Activated T-cell treated with anti-CD3 and anti-CD28 coated beads for 1 hour (primary cell): ENCODE data around the gene TMEM145.
"Not testable (repeated sequence)": the region's sequence is repeated elsewhere in the genome, so short reads cannot be mapped to it uniquely, and the experiment has no call there.

ENCODE experiments used
- DNase-seq: peaks from one replicate; pipeline ENCODE4 v3.0.0-alpha.2; 2020; ENCODE audit warnings: low read depth

Gene TMEM145

DNA sequence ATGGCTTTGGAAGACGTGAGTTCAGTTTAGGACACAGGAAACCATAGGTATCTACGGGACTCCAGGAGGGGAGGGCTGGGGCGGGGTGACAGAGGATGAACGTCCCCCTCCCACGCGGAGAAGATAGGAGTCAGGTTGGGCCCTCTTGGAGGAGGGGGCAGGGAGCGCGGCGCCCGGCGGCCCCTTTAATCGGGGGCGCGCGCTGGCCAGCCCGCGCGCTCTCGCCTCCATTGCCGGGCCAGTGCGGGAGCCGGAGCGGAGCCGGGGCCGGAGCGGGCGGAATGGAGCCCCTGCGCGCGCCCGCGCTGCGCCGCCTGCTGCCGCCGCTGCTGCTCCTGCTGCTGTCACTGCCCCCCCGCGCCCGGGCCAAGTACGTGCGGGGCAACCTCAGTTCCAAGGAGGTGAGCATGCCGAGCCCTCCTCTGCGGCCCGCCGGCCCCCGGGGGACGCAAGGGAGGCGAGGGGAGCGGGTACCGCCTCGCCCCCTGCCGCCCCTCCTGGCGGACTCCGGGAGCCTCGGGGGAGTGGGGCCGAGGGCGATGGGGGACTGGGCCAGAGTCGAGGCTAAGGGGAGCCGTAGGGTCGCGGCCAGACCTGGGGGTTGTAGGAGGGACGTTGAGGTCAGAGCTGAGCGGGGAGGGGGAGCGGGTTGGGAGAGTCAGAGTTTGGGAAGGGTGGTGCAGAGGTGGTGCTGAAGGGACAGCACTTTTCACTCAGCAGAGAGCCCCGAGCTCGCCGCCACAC lies at the start of gene TMEM145:
Gene TMEM145 (plus strand): TSS at position 214 of the 744 bp plus-strand sequence. CDS start 68 bp downstream, at position 282.
- DNase-seq: no peak

DNA sequence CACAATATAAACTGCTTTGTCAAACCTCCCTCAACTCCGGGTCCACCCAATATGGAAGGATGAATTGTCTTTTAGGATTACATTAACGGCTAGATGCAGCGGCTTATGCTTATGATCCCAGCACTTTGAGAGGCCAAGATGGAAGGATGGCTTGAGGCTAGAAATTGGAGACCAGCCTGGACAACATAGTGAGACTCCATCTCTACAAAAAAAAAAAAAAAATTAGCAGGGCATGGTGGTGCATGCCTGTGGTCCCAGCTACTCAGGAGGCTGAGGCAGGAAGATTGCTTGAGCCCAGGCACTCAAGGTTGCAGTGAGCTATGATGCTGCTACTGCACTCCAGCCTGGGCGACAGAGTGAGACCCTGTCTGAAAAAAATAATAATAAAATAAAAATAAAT lies 47.0 kb upstream of the TMEM145 start:
- not testable (repeated sequence) for DNase-seq

DNA sequence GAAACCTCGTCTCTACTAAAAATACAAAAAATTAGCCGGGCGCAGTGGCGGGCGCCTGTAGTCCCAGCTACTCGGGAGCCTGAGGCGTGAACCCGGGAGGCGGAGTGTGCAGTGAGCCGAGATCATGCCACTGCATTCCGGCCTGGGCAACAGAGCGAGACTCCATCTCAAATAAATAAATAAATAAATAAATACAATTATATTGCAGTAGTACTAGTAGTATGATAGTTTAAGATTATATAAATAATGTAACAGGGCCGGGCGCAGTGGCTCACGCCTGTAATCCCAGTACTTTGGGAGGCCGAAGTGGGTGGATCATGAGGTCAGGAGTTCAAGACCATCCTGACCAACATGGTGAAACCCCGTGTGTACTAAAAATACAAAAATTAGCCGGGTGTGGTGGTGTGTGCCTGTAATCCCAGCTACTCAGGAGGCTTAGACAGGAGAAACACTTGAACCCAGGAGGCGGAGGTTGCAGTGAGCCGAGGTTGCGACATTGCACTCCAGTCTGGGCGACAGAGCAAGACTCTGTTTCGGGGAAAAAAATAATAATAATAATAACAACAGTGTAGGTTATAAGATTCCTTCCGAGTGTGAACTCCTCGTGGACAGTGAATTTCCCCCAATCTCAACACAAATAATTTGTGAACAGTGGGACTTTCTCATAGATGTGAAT lies 46.0 kb upstream of the TMEM145 start:
- not testable (repeated sequence) for DNase-seq

DNA sequence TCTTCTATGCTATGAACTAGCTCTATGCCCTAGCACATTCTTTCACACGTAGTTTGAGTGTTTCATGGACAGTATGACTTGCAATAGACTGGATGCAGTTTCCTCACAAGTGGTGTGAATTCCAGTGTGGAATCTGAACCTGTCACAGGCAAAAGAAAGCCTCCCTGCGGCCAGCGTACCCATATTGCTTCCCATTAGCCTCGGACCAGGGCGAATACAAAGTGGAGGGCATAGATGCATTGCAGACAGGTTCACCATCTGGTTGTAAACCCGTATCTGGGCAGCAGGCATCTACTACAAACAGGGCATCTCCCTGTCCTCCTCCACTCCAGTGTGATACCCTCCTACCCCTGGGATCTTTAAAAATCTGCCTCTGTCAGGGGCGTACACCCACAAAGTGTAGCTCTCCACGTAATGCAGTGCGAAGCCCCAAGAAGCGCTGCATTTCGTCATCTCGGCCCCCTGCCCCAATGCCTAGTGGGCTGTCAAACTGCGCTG lies 45.4 kb upstream of the TMEM145 start:
- DNase-seq: no peak

DNA sequence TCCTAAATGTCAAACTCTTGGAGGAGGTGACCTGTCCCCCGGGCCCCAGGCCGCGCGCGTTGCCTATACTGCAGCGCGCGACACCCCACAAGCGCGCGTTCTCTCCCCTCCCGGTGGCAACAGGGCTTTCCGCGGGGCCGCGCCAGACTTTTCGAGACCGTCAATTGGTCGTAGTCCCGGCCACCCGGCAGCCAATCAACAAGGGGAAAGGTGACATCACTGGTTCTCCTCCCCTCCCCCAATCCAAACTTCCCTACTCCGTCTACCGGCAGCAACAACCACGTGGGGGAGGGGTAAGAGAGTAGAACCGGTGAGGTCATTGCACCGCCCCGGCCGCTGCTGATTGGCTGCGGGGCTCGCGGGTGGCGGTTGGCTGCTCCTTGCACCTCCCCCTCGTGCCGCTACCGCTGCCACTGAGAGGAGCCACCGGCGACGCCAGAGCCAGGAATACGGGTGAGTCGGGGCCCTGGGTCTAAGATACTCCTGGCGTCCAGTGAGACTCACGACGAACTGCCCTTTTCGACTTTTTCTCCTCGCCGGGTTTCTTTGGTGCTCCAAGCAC lies 44.9 kb upstream of the TMEM145 start:
- DNase-seq: peak; percentile 94

DNA sequence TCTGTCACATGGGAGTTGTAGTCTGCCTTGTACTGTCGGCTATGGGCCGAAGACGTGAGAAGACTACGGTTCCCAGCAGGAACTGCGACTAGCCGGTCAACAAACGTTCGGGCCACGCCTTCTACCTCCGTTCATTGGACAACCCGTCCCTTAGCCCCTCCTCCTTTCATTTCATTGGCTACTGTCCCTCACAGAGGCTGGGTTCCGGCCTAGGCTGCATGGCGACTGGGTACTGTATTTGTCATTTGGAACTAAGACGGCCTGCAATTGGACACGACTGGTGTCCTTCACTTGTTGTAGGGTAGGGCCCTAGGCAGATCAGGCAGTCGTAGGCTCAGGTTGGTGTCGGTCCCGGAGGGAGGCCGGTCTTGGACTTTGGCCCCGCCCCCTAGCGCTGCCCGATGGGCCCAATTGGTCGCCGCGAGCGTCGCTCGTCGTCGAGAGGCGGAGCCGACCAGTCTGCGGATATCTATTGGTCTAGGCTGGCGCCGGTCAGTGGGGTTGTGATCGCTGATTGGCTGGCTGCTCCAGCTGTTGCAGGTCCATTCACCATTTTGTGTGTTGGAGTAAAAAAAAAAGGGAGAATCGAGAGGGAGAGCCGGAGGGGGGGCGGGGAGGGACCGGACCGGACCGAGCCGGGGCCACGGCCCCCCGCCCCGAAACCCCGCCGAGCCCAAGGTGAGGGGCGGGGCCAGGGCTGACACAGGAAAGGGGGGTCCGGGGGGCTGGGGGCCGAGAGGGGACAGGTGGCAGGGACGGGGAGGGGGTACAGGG lies 44.2 kb upstream of the TMEM145 start, which contains the start of gene CIC:
Gene CIC (plus strand): TSS at position 549 of the 774 bp plus-strand sequence. CDS start 2,532 bp downstream, outside the sequence.
- DNase-seq: peak; percentile 98

DNA sequence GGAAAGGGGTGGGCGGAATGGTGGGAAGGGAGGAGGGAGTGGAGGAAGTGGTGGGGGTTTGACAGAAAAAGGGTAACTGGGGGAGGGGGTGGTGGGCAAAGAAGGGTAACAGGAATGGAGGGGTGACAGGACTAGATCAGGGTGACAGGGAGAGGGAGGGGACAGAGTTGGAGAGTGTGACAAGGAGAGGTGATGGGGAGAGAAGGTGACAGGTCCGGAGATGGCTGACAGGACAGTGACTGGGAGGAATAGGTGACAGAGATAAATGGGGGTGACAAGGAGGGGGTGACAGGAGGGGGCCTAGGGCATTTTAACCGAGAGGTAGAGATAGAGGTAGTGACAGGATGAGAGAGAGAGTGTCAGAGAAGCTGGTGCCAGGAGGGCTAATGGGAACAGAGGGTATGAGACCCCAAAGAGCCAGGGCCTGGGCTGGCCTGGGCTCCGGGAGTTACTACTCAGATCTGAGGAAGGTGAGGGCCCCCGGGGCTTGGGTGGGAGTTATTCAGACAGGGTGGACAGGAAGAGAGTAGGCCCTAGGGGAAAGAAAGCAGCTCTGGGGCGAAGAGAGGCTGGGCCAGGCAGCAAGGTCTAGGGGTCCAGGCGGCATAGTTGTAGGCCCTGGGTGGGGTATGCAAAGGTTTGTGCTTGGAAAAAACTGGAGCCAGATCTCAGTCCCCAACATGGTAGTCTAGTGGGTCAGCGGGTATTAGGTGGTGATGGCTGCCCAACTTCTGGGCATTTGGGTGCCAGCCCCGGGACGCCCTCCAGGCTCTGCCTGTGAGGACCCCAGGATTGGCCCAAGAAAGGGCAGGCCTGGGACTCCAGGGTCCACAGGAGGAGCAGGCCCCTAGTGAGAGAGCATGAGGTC lies 43.4 kb upstream of the TMEM145 start:
- DNase-seq: no peak

DNA sequence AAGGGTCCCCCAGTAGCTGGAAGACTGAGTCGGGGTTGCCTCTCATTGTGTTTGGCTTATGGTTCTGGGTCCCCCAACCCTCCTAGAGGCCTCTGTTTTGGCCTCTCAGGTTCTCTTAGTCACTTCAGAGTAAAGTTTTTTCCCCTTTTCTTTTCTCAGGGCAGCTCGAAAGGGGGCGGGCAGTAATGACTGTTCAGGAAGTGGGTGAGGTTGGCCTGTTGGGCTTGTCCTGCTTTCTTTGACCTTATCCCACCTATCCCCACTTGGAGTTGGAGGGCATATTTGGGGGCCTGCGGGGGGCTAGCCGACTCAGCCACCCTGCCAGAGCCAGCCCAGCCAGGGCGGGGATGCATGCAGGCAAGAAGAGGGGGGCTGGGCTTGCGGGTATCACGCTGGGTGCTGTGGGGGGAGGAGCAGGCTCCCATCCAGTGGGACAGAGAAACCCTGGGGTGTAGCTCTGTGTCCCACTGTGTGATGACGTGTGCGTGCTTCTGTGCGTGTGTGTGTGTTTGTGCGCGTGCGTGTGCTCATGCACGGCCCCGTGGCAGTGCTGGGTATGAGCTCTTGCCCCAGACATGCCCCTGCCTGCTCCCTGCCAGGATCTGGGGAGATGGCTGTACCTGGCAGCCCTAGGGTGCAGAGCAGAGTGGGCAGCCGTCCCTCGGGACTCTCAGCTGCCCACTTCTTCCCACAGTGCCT lies 42.6 kb upstream of the TMEM145 start:
- peak; percentile 38 for DNase-seq

DNA sequence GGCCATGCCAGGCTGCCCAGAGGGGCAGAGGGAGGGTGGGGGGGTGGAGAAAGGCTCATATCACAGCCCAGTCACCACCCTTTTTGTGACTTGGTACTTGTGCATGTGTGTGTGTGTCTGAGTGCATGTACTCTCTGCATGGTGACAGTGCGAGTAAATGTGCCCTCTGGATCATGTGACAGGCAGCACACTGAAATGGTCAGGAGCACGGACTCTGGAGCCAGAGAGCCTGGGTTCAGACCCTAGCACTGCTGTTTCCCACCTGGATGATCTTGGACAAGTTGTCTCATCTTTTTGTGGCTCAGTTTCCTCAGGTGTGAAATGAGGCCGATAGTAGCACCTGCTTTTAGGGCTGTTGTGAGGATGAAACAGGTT lies 42.1 kb upstream of the TMEM145 start:
- no peak for DNase-seq

DNA sequence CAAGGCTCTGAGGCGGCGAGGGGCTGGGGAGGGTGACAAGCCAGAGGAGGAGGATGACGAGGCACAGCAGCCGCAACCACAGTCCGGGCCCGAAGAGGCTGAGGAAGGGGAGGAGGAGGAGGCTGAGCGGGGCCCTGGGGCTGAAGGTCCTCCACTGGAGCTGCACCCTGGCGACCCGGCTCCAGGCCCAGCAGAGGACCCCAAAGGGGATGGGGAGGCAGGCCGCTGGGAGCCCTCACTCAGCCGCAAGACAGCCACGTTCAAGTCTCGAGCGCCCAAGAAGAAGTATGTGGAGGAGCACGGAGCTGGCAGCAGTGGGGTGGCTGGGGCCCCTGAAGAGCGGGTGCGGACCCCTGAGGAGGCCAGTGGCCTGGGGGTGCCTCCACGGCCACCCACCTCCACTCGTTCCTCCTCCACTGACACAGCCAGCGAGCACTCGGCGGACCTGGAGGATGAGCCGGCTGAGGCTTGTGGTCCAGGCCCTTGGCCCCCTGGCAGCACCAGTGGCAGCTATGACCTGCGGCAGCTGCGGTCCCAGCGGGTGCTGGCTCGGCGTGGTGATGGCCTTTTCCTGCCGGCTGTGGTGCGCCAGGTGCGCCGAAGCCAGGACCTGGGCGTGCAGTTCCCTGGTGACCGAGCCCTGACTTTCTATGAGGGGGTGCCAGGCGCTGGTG lies 41.1 kb upstream of the TMEM145 start:
- no peak for DNase-seq

DNA sequence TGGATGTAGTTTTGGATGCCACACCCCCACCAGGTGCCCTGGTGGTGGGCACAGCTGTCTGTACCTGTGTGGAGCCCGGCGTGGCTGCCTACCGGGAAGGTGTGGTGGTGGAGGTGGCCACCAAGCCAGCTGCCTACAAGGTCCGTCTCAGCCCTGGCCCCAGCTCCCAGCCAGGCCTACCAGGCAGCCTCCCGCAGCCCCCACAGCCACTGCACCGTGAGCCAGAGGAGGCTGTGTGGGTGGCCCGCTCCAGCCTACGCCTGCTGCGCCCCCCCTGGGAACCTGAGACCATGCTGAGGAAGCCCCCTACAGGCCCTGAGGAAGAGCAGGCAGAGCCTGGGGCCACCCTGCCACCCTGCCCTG lies 40.6 kb upstream of the TMEM145 start:
- DNase-seq: no peak

DNA sequence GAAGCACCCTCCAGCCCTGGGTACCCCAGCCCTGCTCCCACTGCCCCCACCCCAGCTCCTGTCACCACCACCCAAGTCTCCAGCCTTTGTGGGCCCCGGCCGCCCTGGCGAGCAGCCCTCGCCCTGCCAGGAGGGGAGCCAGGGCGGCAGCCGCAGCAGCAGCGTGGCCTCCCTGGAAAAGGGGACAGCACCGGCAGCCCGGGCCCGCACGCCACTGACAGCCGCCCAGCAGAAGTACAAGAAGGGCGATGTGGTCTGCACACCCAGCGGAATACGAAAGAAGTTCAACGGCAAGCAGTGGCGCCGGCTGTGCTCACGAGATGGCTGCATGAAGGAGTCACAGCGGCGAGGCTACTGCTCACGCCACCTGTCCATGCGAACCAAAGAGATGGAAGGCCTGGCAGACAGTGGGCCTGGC lies 40.1 kb upstream of the TMEM145 start:
- no peak for DNase-seq

DNA sequence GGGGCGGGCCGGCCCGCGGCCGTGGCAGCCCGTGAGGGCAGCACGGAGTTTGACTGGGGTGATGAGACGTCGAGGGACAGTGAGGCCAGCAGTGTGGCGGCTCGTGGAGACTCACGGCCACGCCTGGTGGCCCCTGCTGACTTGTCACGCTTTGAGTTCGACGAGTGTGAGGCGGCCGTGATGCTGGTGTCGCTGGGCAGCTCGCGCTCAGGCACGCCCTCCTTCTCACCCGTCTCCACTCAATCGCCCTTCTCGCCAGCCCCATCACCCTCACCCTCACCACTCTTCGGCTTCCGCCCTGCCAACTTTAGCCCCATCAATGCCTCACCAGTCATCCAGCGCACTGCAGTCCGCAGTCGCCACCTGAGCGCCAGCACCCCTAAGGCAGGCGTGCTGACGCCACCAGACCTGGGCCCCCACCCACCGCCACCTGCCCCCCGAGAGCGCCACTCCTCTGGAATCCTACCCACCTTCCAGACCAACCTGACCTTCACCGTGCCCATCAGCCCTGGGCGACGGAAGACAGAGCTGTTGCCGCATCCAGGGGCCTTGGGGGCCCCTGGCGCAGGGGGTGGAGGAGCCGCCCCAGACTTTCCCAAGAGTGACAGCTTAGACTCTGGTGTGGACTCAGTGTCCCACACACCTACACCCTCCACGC lies 39.6 kb upstream of the TMEM145 start:
- no peak for DNase-seq

DNA sequence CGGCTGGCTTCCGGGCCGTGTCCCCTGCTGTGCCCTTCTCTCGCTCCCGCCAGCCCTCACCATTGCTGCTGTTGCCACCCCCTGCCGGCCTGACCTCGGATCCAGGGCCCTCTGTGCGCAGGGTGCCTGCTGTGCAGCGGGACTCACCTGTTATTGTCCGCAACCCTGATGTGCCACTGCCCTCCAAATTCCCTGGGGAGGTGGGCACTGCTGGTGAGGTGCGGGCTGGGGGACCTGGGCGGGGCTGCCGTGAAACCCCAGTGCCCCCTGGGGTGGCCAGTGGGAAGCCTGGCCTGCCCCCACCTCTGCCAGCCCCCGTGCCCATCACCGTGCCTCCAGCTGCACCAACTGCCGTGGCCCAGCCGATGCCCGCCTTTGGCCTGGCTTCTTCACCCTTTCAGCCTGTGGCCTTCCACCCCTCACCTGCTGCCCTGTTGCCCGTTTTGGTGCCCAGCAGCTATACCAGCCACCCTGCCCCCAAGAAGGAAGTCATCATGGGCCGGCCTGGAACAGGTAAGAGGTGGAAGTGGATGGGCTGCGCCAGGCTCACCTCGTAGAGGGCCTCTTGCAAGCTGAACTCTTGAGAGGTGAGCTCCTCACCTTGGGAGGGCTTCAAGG lies 38.9 kb upstream of the TMEM145 start:
- no peak for DNase-seq

DNA sequence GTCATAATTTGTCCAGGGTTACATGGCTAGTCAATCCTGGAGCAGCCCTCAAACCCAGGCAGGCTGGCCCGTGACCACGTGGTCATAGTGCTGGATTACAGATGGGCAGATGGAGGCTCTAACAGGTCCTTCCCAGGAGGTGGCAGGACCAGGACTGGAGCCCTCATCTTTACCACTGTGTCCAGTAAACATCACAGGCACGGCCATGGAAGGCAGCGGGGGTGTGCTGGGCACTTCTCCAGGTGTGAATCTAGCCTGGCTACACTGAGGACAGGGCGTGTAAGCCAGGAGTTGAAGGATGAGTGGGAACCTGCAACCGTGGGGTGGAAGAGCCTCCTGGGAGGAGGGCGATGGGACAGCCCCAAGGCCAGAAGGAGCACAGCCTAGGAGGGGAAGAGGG lies 38.0 kb upstream of the TMEM145 start:
- DNase-seq: no peak

DNA sequence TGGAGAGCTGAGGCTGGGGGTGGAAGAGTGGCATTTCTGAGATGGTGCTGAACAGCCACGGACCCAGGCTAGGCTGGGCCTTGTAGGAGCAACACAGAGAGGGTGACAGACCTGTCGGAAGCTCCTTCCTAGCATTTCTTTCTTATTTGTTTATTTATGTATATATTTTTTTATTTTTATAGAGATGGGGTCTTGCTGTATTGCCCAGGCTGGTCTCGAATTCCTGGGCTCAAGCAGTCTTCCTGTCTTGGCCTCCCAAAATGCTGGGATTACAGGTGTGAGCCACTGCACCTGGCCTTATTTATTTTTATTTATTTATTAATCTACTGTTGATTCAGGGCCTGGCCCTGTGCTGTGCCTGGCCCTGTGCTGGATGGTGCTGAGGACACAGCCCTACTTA lies 37.6 kb upstream of the TMEM145 start:
- no peak for DNase-seq

DNA sequence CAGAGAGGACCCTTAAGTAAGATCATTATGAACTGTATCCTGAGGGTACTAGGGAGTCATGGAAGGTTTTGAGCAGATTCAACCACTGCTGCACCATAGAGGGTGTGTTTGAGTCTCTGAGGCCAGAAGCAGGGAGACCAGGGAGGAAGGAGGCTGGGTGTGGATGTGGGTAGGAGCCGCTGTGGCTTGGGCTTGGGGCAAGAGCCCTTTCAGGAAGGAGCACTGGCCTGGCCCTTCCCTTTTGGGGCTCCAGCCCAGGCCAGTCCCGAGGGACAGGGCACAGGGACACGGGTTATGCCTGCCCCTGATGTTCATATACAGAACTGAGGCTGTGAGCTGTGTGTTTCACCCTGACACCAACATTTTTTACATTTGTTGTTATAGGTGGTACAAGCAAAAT lies 36.8 kb upstream of the TMEM145 start:
- DNase-seq: no peak

DNA sequence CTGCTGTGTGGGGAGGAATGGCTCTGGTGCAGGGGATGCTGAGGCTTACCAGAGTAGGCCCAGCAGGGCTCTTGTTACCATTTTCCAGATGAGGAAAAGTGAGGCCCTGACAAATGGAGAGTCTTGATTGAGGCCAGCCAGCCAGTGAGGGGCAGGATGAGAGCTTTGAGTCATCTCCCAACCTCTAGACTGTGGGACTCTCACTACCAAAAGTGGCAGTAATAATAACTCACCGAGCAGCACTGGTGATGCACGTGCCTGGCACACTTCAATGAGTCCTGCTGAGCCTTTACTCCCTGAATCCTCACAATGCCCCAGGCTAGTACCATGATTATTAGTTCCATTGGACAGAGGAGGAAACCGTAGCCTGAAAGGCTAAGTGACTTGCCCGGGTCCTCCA lies 36.3 kb upstream of the TMEM145 start:
- DNase-seq: no peak

DNA sequence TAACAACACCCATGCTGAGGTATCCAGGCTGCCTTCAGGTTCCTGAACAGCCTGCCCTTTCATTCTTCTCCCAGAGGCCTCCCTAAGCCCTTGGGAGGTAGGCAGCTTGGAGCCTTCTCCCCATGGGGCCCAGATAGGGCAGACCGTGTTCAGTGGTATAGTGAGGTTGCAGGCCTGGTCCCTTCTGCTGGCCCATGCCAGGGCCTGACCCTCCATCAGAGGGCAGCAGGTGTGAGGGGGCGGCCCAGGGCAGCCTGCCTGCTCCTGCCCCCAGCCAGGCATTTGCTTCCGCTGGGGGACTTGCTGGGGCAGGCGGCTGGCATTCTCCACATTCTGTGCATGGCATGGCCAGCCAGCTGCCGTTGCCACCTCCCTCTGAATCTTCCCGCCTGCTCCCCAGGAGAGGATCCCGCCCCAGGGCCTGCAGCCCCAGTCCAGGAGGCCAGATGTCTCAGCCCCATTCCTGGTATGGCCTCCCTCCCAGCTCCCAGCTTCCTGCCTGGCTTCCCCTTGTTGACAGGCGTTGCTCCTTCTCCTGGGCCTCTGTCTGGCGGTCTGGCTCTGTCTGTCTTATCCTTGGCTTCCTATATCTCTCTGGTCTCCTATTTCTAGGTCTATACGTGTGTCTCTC lies 35.2 kb upstream of the TMEM145 start:
- no peak for DNase-seq
